ENCODE results near the gene PAK5. TPM values are rescaled to one million over a fixed set of nuclear protein-coding genes. Genes with fewer than 3 reads are reported as not detected.
A peak's percentile ranks its signal among the peaks of the same experiment; 100 is the strongest.

PAK5 gene
- polyA plus RNA-seq, 2 of the 4 experiments (the other 2 are of a cell fraction) = 0.01 TPM; not detected in 1

GRCh38 chr20:9515214-9515585, 323.7 kb downstream of the PAK5 start:
- peak overlapping the region; percentile 63 for H3K4me2 ChIP-seq
- POLR2A ChIA-PET = no interaction called here
- DNase-seq (ENCODE audit: low read depth in 1 of 2, low spot score in 1 of 2) (no peak), FAIRE-seq (no peak), ATAC-seq (no peak; a peak in 1 of 6 replicates)
- no peaks in the 10 kb centered on the region for H3K9me3 ChIP-seq
- 80% methylated on average over 13 of the region's 13 CpGs for whole genome bisulfite sequencing (ENCODE audit: missing lambda C conversion rate)
- CTCF ChIA-PET = interaction anchor here (0.8 to 2.4 kb wide), 2 partner anchors 94 to 107 kb away, joined by 5 to 9 read pairs; no protein-coding TSS in a partner anchor
- no peak overlapping the region for H3K27ac ChIP-seq
- no peaks in the 10 kb centered on the region for H3K4me1 ChIP-seq
- TF ChIP-seq TFCP2L1 (CRISPR knock-in tag; IDR thresholded peaks at IDR 0.05) (no peak), RNF2 (IDR thresholded peaks at IDR 0.05; ENCODE audit: borderline replicate concordance, low read depth) (no peak), HOXA7 (CRISPR knock-in tag; IDR thresholded peaks at IDR 0.05) (no peak), RFX5 (IDR thresholded peaks at IDR 0.05) (no peak), JUNB (IDR thresholded peaks at IDR 0.05) (no peak), JUN (IDR thresholded peaks at IDR 0.05) (no peak), CHD4 (IDR thresholded peaks at IDR 0.05; ENCODE audit: borderline replicate concordance) (no peak), GATA3 (IDR thresholded peaks at IDR 0.05; ENCODE audit: borderline replicate concordance) (no peak), MAFK (IDR thresholded peaks at IDR 0.05; ENCODE audit: partially characterized antibody) (no peak), MAZ (IDR thresholded peaks at IDR 0.05; ENCODE audit: borderline replicate concordance, low read depth, low read length) (no peak), KDM5A (IDR thresholded peaks at IDR 0.05) (no peak)
- TF ChIP-seq, protein P1, sequence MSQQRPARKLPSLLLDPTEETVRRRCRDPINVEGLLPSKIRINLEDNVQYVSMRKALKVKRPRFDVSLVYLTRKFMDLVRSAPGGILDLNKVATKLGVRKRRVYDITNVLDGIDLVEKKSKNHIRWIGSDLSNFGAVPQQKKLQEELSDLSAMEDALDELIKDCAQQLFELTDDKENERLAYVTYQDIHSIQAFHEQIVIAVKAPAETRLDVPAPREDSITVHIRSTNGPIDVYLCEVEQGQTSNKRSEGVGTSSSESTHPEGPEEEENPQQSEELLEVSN (IDR thresholded peaks at IDR 0.05; ENCODE audit: borderline replicate concordance, low read depth) = no peak
- TF ChIP-seq, protein P2, sequence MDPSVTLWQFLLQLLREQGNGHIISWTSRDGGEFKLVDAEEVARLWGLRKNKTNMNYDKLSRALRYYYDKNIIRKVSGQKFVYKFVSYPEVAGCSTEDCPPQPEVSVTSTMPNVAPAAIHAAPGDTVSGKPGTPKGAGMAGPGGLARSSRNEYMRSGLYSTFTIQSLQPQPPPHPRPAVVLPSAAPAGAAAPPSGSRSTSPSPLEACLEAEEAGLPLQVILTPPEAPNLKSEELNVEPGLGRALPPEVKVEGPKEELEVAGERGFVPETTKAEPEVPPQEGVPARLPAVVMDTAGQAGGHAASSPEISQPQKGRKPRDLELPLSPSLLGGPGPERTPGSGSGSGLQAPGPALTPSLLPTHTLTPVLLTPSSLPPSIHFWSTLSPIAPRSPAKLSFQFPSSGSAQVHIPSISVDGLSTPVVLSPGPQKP (IDR thresholded peaks at IDR 0.05; ENCODE audit: low read depth, low read length) = no peak
- no peak overlapping the region for H3K4me3 ChIP-seq

GRCh38 chr20:9514461-9515213, 324.2 kb downstream of the PAK5 start, which contains the start of gene LAMP5:
Gene LAMP5 (plus strand): TSS chr20:9514590. CDS start chr20:9514853, 263 bp downstream.
- no peaks in the 10 kb centered on the region for H3K9me3 ChIP-seq
- WGBS (ENCODE audit: missing lambda C conversion rate) = 63% methylated on average over 32 of the region's 38 CpGs
- H3K4me3 ChIP-seq = peak within 1 kb of the TSS; percentile 31; the same call in 1 of the 3 replicates
- no peak within 1 kb of the TSS for H3K27ac ChIP-seq
- ChIA-PET CTCF (interaction anchor here (2.4 kb wide), 1 partner anchor 95 kb away, joined by 9 read pairs; no protein-coding TSS in a partner anchor), POLR2A (no interaction called here)
- TF ChIP-seq, protein P3, sequence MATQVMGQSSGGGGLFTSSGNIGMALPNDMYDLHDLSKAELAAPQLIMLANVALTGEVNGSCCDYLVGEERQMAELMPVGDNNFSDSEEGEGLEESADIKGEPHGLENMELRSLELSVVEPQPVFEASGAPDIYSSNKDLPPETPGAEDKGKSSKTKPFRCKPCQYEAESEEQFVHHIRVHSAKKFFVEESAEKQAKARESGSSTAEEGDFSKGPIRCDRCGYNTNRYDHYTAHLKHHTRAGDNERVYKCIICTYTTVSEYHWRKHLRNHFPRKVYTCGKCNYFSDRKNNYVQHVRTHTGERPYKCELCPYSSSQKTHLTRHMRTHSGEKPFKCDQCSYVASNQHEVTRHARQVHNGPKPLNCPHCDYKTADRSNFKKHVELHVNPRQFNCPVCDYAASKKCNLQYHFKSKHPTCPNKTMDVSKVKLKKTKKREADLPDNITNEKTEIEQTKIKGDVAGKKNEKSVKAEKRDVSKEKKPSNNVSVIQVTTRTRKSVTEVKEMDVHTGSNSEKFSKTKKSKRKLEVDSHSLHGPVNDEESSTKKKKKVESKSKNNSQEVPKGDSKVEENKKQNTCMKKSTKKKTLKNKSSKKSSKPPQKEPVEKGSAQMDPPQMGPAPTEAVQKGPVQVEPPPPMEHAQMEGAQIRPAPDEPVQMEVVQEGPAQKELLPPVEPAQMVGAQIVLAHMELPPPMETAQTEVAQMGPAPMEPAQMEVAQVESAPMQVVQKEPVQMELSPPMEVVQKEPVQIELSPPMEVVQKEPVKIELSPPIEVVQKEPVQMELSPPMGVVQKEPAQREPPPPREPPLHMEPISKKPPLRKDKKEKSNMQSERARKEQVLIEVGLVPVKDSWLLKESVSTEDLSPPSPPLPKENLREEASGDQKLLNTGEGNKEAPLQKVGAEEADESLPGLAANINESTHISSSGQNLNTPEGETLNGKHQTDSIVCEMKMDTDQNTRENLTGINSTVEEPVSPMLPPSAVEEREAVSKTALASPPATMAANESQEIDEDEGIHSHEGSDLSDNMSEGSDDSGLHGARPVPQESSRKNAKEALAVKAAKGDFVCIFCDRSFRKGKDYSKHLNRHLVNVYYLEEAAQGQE (IDR thresholded peaks at IDR 0.05) = peak; percentile 57; the same call in 1 of the 2 replicates
- TF ChIP-seq RARB (CRISPR knock-in tag; IDR thresholded peaks at IDR 0.05) = no peak
- no peaks in the 10 kb centered on the region for H3K4me1 ChIP-seq
- H3K4me2 ChIP-seq = peak within 1 kb of the TSS; percentile 63
- ATAC-seq (peak; percentile 66 to 78; a peak in 4 of 6 replicates), DNase-seq (ENCODE audit: low read depth in 1 of 2, low spot score in 1 of 2) (no peak), FAIRE-seq (no peak)

- no peak for FAIRE-seq
- TF ChIP-seq NFE2L2 (conservative IDR thresholded peaks at IDR 0.05; ENCODE audit: low read length) (no peak), TP53 (CRISPR knock-in tag; IDR thresholded peaks at IDR 0.05) (no peak), RCOR1 (IDR thresholded peaks at IDR 0.05; ENCODE audit: low read depth, low read length) (no peak), FOSL2 (IDR thresholded peaks at IDR 0.05) (no peak), FOSL2 (CRISPR knock-in tag; IDR thresholded peaks at IDR 0.05) (no peak), CTCF (IDR thresholded peaks at IDR 0.05) (no peak), CBX8 (IDR thresholded peaks at IDR 0.05) (no peak), FOSB (CRISPR knock-in tag; IDR thresholded peaks at IDR 0.05) (no peak), HOXB13 (CRISPR knock-in tag; IDR thresholded peaks at IDR 0.05; ENCODE audit: low read depth) (no peak), ZSCAN20 (CRISPR knock-in tag; IDR thresholded peaks at IDR 0.05) (no peak), POLR2AphosphoS2 (conservative IDR thresholded peaks at IDR 0.05; ENCODE audit: low read length) (no peak), ZC3H11A (IDR thresholded peaks at IDR 0.05) (no peak)
- TF ChIP-seq, protein P4, sequence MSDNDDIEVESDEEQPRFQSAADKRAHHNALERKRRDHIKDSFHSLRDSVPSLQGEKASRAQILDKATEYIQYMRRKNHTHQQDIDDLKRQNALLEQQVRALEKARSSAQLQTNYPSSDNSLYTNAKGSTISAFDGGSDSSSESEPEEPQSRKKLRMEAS (IDR thresholded peaks at IDR 0.05) = no peak
Measured at GRCh38 chr20:9514072-9514460, 324.8 kb downstream of the PAK5 start.

More at GRCh38 chr20:9514072-9514460, 324.8 kb downstream of the PAK5 start:
- Histone ChIP-seq H3K27ac (no peak overlapping the region), H3K4me2 (no peak overlapping the region), H3K4me1 (no peaks in the 10 kb centered on the region), H3K4me3 (no peak overlapping the region), H3K9me3 (no peaks in the 10 kb centered on the region)
- 72% methylated on average over 9 of the region's 9 CpGs for WGBS (ENCODE audit: missing lambda C conversion rate)
- ChIA-PET POLR2A (no interaction called here), CTCF (interaction anchor here (2.4 kb wide), 1 partner anchor 96 kb away, joined by 9 read pairs; no protein-coding TSS in a partner anchor)
- DNase-seq (ENCODE audit: low read depth in 1 of 2, low spot score in 1 of 2) = no peak
- ATAC-seq = peak in 1 of 2 experiments; percentile 20; a peak in 1 of 6 replicates
